NCI-H82 (cell line): ENCODE data around the gene OR6N2.

Source experiments
- DNase-seq: peaks from one replicate; lab custom pipeline; 2025; lab: John Stamatoyannopoulos, UW

The OR6N2 gene

GRCh38 chr1:158752155-158752712 lies 28.8 kb downstream of the OR6N2 start:
- DNase-seq: no peak

DNA sequence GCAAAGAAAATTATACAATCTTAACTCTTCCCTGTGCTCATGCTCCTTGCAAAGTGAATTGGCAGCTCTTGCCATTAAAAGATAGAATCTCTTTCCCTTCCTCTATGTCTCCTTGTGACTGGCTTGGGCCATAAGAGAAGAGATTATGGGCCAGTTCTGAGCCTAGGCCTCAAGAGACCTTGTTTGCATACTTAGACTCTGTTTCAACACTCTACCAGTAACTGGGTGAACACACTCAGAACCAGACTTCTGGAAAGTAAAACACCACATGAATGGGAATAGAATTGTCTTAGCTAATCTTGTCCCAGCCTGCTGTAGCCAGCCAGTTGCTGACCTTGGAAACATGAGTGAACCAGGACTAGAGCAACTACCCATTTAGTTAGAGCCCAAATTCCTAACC lies 45.2 kb downstream of the OR6N2 start:
- DNase-seq: no peak

DNA sequence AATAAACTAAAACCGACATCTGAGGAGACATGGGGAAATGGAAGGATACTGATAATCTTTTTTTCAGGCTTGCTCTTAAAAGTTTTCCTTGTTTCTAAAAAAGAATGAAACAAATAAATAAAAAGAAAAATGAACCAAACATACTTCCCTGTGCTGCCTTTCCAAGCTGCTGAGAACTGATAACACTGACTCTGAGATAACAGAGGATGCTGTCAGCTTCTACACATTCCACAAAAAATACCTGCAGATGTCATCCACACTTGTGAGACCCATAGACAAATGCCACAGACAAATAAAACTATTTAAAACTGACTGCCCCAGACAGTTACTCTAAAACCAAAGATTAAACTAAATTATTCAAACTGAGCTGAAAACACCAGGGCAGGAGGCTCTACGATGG lies 48.5 kb downstream of the OR6N2 start:
- no peak for DNase-seq

DNA sequence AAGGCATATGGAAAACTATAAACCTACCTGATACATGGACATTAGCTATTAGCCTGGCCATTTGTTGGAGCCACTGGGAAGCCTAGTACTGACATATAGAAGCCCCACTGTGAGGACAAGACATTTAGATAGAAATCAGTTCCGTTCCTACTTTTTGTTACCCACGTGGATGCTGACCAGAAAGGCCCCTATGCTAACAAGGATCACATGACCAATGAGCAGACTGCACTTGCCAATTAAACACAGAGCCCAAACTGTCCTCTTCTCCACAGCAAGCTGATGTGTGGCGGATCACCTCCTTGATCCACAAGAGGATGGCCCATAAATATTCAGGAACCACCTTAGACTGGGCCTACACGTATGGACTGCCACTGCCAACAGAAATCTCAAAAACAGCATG lies 49.3 kb downstream of the OR6N2 start:
- DNase-seq: no peak

DNA sequence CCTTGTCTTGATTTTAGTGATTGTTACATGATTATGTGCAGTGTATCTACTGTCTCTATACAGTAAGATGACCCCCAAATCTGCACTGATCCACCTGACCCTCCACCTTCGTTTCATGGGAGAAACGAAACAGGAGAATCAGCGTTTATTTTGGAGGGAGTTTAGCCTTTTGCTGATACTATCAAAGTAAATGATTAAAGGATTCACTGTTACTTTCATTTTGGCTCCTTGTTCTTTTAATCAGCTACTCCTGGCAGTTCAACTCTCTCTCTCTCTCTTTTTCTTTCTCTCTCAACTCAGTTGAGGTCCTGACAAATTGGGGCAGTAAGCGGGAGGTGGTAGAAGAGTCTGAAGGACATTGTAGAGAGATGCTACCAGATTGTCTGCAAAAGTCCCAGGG lies 50.6 kb downstream of the OR6N2 start:
- no peak for DNase-seq

DNA sequence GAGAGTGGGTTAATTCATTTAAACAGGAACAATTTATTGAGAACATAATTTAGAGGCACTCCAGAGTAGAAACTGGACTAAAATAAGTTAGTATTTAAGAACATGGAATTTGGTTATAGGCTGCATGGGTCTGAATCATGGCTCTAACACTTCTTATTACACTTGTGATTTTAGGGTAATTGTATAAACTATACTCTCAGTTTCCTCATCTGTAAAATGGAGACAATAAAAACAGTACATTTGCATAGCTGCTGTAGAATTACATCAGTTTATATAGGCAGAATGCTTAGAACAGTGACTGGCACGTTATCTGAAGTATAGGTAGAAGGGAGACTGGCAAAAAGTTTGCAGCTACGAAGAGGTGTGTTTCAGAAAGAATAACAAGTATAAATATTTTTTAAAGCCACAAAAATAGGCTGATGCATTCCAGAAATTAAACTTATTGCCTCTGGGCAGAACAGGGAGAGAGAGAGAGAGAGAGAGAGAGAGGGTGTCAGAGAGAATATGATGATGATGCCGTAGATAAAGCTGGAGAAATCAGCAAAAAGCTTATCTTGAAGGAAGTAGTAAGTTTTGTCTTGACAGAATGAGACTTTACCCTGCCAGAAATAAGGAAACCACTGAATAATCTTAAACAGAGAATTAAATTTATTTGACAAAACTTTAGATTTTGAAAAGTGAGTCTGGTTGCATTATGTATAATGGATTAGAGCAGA lies 52.3 kb downstream of the OR6N2 start:
- DNase-seq: no peak

DNA sequence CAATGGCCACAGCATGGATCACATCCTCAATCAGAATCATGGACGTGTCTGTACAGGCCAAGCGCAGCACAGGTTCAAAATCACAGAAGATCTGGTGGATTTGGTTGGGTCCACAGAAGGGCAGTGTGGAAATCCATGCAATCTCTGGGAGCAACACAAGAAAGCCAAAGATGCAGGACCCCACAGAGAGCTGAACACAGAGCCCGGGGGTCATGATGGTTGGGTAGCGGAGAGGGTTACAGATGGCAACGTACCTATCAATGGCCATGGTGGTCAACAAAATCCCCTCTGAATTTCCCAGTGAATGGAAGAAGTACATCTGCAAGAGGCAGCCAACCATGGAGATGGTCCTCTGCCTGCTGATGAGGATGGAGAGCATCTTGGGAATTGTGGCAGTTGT lies 56.6 kb downstream of the OR6N2 start:
- DNase-seq: no peak
